Keratinocyte (primary cell): ENCODE data around the gene DOC2A. TPM values are rescaled to one million over a fixed set of nuclear protein-coding genes. Genes with fewer than 3 reads are reported as not detected.

ENCODE experiments used
- DNase-seq: peaks from one replicate; pipeline ENCODE4 v3.0.0-alpha.2; 2011; ENCODE audit warnings: low read depth, missing footprints, low spot score
- FAIRE-seq: peaks from 2 replicates; lab custom pipeline; 2011; peaks lifted over from hg19 to GRCh38; lab: Jason Lieb, UNC
- H2AFZ ChIP-seq: 2 replicates; pipeline ENCODE4 v1.6.0; 2012; ENCODE audit warnings: low read length, control low read depth, inconsistent platforms; ENCODE audit not compliant: control insufficient read depth
- H3K27ac ChIP-seq: 2 replicates; pipeline ENCODE4 v1.5.1; 2011; ENCODE audit warnings: low read length; ENCODE audit not compliant: control insufficient read depth, insufficient read depth
- H3K27me3 ChIP-seq: 3 replicates; pipeline ENCODE4 v1.6.0; 2011; ENCODE audit warnings: low read length; ENCODE audit not compliant: control insufficient read depth, insufficient read depth; ENCODE audit errors: extremely low read depth
- H3K36me3 ChIP-seq, 2 experiments: 2 replicates in 1 of 2; 3 replicates in 1 of 2; pipeline ENCODE4 v1.5.1; 2011; ENCODE audit warnings: low read length in 2 of 2, mild to moderate bottlenecking in 1 of 2; ENCODE audit not compliant: control insufficient read depth in 2 of 2, insufficient read depth in 2 of 2; ENCODE audit errors: extremely low read depth in 1 of 2
- H3K4me1 ChIP-seq: 3 replicates; pipeline ENCODE4 v1.5.1; 2011; ENCODE audit warnings: low read length; ENCODE audit not compliant: control insufficient read depth, insufficient read depth; ENCODE audit errors: extremely low read depth
- H3K4me2 ChIP-seq: 3 replicates; pipeline ENCODE4 v1.6.0; 2011; ENCODE audit warnings: low read depth, low read length; ENCODE audit not compliant: control insufficient read depth, insufficient read depth; ENCODE audit errors: extremely low read depth
- H3K4me3 ChIP-seq, 3 experiments: fragments of 200-600 bp in 1 of 3; sonication (generic) in 1 of 3; 2 replicates in 2 of 3; 3 replicates in 1 of 3; pipeline ENCODE4 v1.5.1; 2011 to 2016; ENCODE audit warnings: low read length in 3 of 3, mild to moderate bottlenecking in 3 of 3, control low read depth in 2 of 3, inconsistent platforms in 1 of 3, low read depth in 1 of 3, mixed read lengths in 1 of 3, mixed run types in 1 of 3, moderate library complexity in 1 of 3; ENCODE audit not compliant: control insufficient read depth in 2 of 3, insufficient read depth in 2 of 3; ENCODE audit errors: extremely low read depth in 1 of 3
- H3K79me2 ChIP-seq: 2 replicates; pipeline ENCODE4 v1.6.0; 2012; ENCODE audit warnings: low read length; ENCODE audit not compliant: control insufficient read depth, insufficient read depth
- H3K9ac ChIP-seq: 3 replicates; pipeline ENCODE4 v1.6.0; 2011; ENCODE audit warnings: low read length; ENCODE audit not compliant: control insufficient read depth, insufficient read depth; ENCODE audit errors: extremely low read depth
- H3K9me1 ChIP-seq: 3 replicates; pipeline ENCODE4 v1.6.0; 2011; ENCODE audit warnings: low read length; ENCODE audit not compliant: control insufficient read depth, insufficient read depth; ENCODE audit errors: extremely low read depth
- H3K9me3 ChIP-seq: 2 replicates; pipeline ENCODE4 v1.5.1; 2012; ENCODE audit warnings: low read depth, low read length; ENCODE audit not compliant: control insufficient read depth
- H4K20me1 ChIP-seq: 3 replicates; pipeline ENCODE4 v1.6.0; 2011; ENCODE audit warnings: low read length; ENCODE audit not compliant: control insufficient read depth, insufficient read depth; ENCODE audit errors: extremely low read depth
- EZH2 ChIP-seq: IDR thresholded peaks from one replicate; pipeline ENCODE4 v1.6.1; 2012; ENCODE audit warnings: inconsistent platforms, mild to moderate bottlenecking, low read length, moderate library complexity
- dilution Hi-C: fragments of 300-500 bp; cut with MboI; formaldehyde crosslinking; loops from one replicate; pipeline ENCODE4 v1.7.0; 2020; ENCODE audit warnings: low sequenced_read_pairs; ENCODE audit not compliant: extremely low pct_ligation_motif_present
- polyA plus RNA-seq, 5 experiments: library from polyadenylated mRNA; depleted of rRNA in 3 of 5; stranded (reverse) in 3 of 5; stranded (forward) in 1 of 5; unstranded in 1 of 5; fragments of >200 nt; gene quantifications; 1 replicate in 1 of 5; 2 replicates in 3 of 5; 3 replicates in 1 of 5; pipeline versions ENCODE4 v1.2.1 to v1.2.3, GENCODE V29; 2011 to 2012; ENCODE audit warnings: missing spikeins in 2 of 5, low read depth in 1 of 5, low replicate concordance in 1 of 5
- TF ChIP-seq, protein P1 (sequence below), 3 experiments: IDR thresholded peaks in 1 of 3; conservative IDR thresholded peaks in 1 of 3; optimal IDR thresholded peaks in 1 of 3; 2 replicates in 2 of 3; 3 replicates in 1 of 3; pipeline versions ENCODE3 to v1.5.1; 2011; ENCODE audit warnings: low read length in 3 of 3, mild to moderate bottlenecking in 3 of 3, moderate library complexity in 2 of 3, control low read depth in 1 of 3, inconsistent platforms in 1 of 3; ENCODE audit not compliant: insufficient read depth in 2 of 3; ENCODE audit errors: extremely low read depth in 1 of 3

DOC2A gene
- polyA plus RNA-seq, 1 donor (not counting 4 experiments of a cell fraction or from before 2014, with no cell fraction given), result 0.26 TPM

DNA sequence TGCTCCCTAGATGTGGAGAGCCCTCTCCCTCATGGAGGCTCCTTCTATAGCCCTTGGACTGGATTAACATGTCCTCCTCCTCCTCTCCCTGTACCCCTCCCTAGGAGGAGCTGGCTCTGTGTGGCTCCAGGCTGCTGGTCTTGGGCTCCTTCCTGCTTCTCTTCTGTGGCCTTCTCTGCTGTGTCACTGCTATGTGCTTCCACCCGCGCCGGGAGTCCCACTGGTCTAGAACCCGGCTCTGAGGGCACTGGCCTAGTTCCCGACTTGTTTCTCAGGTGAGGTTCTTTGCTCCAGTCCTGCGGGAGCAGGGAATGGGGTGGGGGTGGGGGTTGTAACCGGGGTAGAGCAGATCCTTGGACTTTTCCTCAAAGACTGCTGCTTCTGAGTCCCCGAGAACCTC lies 39.5 kb downstream of the DOC2A start:
- peaks cover 5 to 13% of the 10 kb centered on the region in 2 experiments for H3K36me3 ChIP-seq
- H3K4me1 ChIP-seq, result peaks cover 15% of the 10 kb centered on the region
- H3K4me3 ChIP-seq, result no peak overlapping the region
- dilution Hi-C loops, result no loop called here
- H3K27ac ChIP-seq, result no peak overlapping the region
- no peak overlapping the region for H3K4me2 ChIP-seq
- peaks cover 25% of the 10 kb centered on the region for H3K79me2 ChIP-seq
- peaks cover 3% of the 10 kb centered on the region for H3K9me1 ChIP-seq
- no peaks in the 10 kb centered on the region for H3K9me3 ChIP-seq
- H4K20me1 ChIP-seq, result peaks cover 8% of the 10 kb centered on the region
- no peak overlapping the region for H3K9ac ChIP-seq
- TF ChIP-seq EZH2, result no peak
- TF ChIP-seq, protein P1, sequence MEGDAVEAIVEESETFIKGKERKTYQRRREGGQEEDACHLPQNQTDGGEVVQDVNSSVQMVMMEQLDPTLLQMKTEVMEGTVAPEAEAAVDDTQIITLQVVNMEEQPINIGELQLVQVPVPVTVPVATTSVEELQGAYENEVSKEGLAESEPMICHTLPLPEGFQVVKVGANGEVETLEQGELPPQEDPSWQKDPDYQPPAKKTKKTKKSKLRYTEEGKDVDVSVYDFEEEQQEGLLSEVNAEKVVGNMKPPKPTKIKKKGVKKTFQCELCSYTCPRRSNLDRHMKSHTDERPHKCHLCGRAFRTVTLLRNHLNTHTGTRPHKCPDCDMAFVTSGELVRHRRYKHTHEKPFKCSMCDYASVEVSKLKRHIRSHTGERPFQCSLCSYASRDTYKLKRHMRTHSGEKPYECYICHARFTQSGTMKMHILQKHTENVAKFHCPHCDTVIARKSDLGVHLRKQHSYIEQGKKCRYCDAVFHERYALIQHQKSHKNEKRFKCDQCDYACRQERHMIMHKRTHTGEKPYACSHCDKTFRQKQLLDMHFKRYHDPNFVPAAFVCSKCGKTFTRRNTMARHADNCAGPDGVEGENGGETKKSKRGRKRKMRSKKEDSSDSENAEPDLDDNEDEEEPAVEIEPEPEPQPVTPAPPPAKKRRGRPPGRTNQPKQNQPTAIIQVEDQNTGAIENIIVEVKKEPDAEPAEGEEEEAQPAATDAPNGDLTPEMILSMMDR (optimal IDR thresholded peaks at IDR 0.05 in 1 of 3, IDR thresholded peaks at IDR 0.05 in 1 of 3, conservative IDR thresholded peaks at IDR 0.05 in 1 of 3; ENCODE audit: extremely low read depth in 1 of 3, insufficient read depth in 2 of 3, low read length in 3 of 3), result no peak
- no peak overlapping the region for H2AFZ ChIP-seq
- H3K27me3 ChIP-seq, result no peaks in the 10 kb centered on the region
- DNase-seq (no peak), FAIRE-seq (no peak)

DNA sequence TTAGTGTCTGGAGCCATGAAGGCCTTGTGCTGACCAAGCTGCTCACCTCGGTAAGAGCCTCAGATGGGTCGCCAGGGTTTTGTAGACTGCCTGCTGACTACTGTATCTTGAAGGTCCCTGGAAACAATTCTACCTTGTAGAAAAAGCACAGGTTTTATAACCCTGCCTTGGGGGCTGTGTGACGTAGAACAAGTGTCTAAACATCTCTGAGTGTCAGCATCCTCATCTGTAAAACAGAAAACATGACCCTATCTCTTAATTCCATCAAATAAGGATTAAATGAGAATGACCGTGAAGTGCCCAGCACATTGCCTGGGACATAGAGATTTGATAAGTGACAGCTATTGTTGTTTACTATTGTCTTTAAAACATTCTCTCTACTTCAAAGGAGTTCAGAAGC lies 42.6 kb downstream of the DOC2A start:
- Histone ChIP-seq H3K36me3 (peaks cover 5 to 17% of the 10 kb centered on the region in 2 experiments), H3K4me2 (no peak overlapping the region), H3K9me1 (peaks cover 3% of the 10 kb centered on the region), H3K27me3 (no peaks in the 10 kb centered on the region), H3K27ac (no peak overlapping the region), H4K20me1 (no peaks in the 10 kb centered on the region), H3K9me3 (no peaks in the 10 kb centered on the region), H2AFZ (no peak overlapping the region), H3K79me2 (no peaks in the 10 kb centered on the region), H3K4me3 (no peak overlapping the region), H3K9ac (no peak overlapping the region), H3K4me1 (no peaks in the 10 kb centered on the region)
- no peak for DNase-seq
- TF ChIP-seq, protein P1 (optimal IDR thresholded peaks at IDR 0.05 in 1 of 3, IDR thresholded peaks at IDR 0.05 in 1 of 3, conservative IDR thresholded peaks at IDR 0.05 in 1 of 3; ENCODE audit: extremely low read depth in 1 of 3, insufficient read depth in 2 of 3, low read length in 3 of 3), result no peak
- TF ChIP-seq EZH2, result no peak
- no peak for FAIRE-seq
- dilution Hi-C loops, result no loop called here
